ENCODE results near the gene PRR20G. TPM values are rescaled to one million over a fixed set of nuclear protein-coding genes. Genes with fewer than 3 reads are reported as not detected.

Gene PRR20G
- total RNA-seq, 1 donor from 2014 or later = not detected

GRCh38 chr3:127234778-127235177 is 53.1 kb downstream of the PRR20G start:
- no peak for DNase-seq (ENCODE audit: low read depth, low spot score)
- H3K27me3 Mint-ChIP-seq (ENCODE audit: low read depth) = peaks cover 34% of the 10 kb centered on the region
- TF ChIP-seq, protein P1, sequence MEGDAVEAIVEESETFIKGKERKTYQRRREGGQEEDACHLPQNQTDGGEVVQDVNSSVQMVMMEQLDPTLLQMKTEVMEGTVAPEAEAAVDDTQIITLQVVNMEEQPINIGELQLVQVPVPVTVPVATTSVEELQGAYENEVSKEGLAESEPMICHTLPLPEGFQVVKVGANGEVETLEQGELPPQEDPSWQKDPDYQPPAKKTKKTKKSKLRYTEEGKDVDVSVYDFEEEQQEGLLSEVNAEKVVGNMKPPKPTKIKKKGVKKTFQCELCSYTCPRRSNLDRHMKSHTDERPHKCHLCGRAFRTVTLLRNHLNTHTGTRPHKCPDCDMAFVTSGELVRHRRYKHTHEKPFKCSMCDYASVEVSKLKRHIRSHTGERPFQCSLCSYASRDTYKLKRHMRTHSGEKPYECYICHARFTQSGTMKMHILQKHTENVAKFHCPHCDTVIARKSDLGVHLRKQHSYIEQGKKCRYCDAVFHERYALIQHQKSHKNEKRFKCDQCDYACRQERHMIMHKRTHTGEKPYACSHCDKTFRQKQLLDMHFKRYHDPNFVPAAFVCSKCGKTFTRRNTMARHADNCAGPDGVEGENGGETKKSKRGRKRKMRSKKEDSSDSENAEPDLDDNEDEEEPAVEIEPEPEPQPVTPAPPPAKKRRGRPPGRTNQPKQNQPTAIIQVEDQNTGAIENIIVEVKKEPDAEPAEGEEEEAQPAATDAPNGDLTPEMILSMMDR (conservative IDR thresholded peaks at IDR 0.05) = no peak
- no peak overlapping the region for H3K27ac Mint-ChIP-seq (ENCODE audit: unreplicated experiment)
- H3K36me3 Mint-ChIP-seq (ENCODE audit: low read depth) = no peaks in the 10 kb centered on the region
- peaks cover 5% of the 10 kb centered on the region for H3K9me3 Mint-ChIP-seq
- no peaks in the 10 kb centered on the region for H3K4me1 Mint-ChIP-seq
- no peak overlapping the region for H3K4me3 Mint-ChIP-seq

Other genes with a start within 250 kb of the PRR20G start
- gene PRR23E, start 94.9 kb downstream of the PRR20G start, total RNA-seq = not detected in 2 replicates